ENCODE measurements around the gene SKAP1.

GRCh38 chr17:48373883-48374282 is 56.1 kb downstream of the SKAP1 start:
- TF ChIP-seq CTCF (IDR thresholded peaks at IDR 0.05; ENCODE audit: low read length) (no peak), EZH2 (optimal IDR thresholded peaks at IDR 0.05; ENCODE audit: low read depth, low read length) (no peak)
